HG03460 (cell line): ENCODE results near the gene CYB5R4.
A peak's percentile ranks its signal among the peaks of the same experiment; 100 is the strongest.
"Not testable (repeated sequence)": the region's sequence is repeated elsewhere in the genome, so short reads cannot be mapped to it uniquely, and the experiment has no call there.

ENCODE experiments used
- ATAC-seq: cut with Tn5 transposase; IDR thresholded peaks from one replicate; pipeline ENCODE4 v1.9.1; 2021; ENCODE audit not compliant: unreplicated experiment

The CYB5R4 gene

DNA sequence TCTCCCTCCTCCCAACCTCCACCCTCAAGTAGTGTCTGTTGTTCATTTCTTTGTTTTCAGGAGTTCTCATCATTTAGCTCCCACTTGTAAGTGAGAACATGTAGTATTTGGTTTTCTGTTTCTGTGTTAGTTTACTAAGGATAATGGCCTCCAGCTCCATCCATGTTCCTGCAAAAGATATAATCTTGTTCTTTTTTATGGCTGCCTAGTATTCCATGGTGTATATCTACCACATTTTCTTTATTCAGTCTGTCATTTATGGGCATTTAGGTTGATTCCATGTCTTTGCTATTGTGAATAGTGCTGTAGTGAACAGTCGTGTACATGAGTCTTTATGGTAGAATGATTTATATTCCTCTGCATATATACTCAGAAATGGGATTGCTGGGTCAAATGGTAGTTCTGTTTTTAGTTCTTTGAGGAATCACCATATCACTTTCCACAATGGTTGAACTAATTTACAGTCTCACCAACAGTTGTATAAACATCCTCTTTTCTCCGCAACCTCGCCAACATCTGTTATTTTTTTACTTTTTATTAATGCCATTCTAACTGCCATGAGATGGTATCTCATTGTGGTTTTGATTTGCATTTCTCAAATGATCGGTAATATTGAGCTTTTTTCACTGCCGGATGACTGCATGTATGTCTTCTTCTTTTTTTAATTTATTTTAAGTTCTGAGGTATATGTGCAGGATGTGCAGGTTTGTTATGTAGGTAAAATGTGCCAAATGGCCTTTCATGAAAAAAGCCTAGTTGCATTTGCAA lies 48.3 kb downstream of the CYB5R4 start:
- not testable (repeated sequence) for ATAC-seq

DNA sequence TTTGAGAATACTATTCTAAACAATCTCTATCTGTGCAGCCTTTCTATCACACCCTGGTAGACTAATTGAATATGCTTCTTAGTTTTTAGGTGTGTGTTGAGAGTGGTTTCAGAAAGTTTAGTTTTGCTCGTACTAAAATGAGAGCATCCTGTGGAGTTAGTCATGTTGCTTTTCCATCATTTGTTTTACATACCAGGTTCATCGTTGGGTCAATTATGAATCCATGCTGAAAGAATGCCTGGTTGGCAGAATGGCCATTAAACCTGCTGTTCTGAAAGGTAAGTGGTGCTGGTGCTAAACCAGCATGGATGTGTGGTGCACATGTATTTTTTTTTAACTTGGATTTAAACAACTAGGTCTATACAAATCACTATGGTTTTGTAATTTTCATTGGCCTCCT lies 49.3 kb downstream of the CYB5R4 start:
- ATAC-seq: no peak

DNA sequence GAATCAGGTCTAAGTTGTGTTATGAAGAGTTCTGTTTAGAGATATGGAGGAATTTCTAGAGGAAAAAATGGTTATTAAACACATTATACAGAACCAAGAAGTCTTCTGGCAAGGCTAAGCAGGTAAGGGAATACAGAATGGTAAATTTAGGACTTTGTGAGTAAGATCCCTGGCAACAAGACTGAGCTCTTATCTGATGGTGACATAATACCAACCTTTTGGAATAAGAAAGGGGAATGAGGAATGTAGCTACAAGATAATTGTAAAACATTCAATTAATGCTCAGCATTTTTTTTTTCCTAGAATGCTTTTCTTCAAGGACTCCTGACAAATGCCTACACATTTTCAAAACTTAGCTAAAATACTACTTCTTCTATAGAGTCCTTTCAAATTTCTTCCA lies 51.8 kb downstream of the CYB5R4 start:
- ATAC-seq: no peak

DNA sequence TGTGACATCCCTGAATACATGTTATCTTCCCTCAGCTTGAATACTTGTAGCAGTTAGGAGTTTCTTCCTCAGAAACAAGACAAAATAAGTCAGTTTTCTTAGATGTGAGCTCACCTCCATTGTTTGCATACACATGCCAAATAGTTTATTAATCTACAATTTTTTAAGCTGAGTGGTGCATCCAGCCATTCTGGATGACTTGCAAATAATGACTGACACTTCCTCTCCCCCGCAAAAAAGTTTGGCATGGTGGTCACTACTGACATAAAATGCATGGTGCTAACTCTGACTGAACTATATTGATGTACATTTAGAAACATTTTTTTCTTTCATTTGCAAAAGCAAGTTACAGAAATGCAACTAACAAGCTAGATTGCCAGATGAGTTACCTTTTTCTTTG lies 55.5 kb downstream of the CYB5R4 start:
- no peak for ATAC-seq

DNA sequence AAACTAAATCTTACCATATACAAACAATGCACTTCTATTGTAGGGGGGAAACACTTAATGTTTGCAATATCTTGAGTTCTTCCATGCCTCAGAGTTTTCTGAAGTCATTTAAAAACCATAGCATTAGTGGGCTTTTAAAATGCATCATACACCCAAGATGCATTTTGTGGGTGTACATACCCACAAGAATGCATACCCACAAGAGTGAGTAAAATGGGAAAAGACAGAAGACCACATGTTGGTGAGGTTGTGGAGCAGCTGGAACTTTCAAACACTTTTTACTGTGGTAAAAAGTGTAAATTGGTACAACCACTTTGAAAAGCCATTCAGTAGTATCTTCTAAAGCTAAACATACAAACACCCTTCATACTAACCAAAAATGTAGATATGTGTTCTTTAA lies 57.5 kb downstream of the CYB5R4 start:
- ATAC-seq: no peak

DNA sequence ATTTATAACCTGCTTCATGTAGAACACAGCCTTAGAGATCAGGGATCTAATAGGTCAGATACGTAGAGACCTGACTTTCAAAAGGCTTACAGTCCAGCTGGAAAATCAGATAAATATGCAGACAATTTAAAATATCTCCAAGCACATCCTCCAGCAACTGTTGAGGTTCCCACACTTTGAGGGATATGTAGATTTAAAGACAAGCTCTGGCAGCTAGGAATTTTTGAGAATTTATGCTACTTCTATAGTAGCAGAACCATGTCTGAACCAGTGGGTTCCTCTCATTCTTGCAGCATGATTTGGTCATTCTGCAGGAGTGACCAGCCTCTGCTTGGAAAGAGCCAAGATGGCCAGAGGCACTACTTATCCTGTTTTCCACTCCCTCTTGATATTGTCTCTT lies 60.5 kb downstream of the CYB5R4 start:
- no peak for ATAC-seq

DNA sequence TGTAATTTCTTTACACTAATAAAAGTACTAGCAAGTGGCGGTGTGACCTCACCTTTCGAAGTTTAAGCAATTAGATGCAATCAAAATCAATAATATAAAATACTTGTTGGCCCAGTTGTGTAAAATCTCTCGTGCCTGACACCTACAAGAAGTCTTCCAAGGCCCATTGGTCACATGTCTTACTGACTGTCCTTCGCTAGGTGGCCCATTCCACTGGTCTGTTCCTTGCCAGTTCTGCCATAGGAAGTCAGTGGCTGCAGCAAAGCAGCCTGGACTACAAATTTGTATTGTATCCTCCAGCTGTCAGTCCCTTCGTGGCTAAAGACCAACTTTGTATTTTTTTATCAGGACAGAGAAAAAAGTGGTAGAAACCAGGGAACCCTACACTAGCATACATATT lies 61.8 kb downstream of the CYB5R4 start:
- no peak for ATAC-seq

DNA sequence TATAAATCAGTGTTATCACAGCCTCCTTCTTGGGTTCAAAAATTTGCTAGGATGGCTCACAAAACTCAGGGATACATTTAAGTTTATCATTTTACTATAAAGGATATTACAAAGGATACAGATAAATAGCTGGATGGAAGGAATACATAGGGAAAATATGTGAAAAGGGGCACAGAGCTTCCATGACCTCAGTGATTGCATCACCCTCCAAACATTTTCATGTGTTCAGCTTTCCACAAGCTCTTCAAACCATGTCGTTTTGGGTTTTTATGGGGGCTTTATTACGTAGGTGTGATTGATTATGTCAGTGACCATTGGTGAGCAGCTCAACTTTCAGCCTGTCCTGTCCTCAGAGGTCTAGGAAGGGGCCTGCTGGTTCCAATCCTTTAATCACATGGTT lies 68.0 kb downstream of the CYB5R4 start:
- no peak for ATAC-seq

DNA sequence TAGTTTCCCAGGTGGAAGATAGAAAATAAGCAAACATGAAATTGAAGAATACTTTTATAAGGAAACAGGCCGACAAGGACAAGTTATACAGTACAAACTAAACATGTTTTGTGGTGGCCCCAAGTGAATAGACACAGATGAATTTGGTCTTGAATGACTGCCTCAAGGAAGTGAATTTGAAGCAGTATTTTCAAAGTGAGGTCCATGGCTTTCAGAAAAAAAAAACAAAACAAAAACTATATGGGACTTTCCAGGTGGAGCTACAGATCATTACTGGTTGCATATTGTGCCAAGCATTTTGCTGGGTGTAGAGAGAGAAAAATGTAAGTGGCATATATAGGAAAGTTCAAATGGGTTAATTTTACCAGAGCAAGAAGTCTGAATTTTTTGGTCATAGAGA lies 68.8 kb downstream of the CYB5R4 start:
- no peak for ATAC-seq

DNA sequence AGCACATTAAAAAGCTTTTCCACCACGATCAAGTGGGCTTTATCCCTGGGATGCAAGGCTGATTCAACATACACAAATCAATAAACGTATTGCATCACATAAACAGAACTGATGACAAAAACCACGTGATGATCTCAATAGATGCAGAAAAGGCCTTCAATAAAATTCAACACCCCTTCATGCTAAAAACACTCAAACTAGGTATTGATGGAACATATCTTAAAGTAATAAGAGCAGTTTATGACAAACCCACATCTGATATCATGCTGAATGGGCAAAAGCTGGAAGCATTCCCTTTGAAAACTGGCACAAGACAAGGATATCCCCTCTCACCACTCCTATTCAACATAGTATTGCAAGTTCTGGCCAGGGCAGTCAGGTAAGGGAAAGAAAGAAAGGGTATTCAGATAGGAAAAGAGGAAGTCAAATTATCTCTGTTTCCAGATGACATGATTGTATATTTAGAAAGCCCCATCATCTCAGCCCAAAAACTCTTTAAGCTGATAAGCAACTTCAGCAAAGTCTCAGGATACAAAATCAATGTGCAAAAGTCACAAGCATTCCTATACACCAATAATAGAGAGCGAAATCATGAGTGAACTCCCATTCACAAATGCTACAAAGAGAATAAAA lies 86.8 kb downstream of the CYB5R4 start:
- not testable (repeated sequence) for ATAC-seq

DNA sequence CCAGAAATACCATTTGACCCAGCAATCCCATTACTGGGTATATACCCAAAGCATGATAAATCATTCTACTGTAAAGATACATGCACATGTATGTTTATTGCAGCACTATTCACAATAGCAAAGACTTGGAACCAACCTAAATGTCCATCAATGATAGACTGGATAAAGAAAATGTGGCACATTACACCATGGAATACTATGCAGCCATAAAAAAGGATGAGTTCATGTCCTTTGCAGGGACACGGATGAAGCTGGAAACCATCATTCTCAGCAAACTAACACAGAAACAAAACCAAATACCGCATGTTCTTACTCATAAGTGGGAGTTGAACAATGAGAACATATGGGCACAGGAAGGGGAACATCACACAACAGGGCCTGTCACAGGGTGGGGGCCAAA lies 88.5 kb downstream of the CYB5R4 start:
- not testable (repeated sequence) for ATAC-seq

DNA sequence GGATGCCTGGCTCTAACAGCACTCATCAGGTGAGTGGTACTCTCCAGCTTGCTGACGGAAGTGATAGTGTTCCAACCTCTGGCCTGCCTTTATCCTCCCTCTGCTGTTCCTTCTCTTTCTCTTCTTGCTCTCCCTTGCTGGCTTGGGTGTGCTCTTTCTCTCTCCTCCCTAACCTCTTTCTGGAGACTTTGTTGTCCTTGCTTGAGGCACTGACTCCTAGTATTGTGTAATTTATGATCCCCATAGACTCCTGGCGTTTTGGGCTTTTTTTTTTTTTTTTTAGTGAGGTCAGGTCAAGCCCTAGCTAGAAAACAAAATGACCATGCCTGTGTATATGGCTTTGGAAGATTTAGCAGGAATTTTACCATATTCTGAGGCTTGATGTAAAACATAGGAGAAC lies 89.4 kb downstream of the CYB5R4 start:
- ATAC-seq: no peak

DNA sequence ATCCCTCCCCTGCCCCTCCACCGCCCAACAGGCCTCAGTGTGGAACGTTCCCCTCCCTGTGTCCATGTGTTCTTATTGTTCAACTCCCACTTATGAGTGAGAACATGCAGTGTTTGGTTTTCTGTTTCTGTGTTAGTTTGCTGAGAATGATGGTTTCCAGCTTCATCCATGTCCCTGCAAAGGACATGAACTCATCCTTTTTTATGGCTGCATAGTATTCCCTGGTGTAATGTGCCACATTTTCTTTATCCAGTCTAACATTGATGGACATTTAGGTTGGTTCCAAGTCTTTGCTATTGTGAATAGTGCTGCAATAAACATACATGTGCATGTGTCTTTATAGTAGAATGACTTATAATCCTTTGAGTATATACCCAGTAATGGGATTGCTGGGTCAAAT lies 91.9 kb downstream of the CYB5R4 start:
- not testable (repeated sequence) for ATAC-seq

DNA sequence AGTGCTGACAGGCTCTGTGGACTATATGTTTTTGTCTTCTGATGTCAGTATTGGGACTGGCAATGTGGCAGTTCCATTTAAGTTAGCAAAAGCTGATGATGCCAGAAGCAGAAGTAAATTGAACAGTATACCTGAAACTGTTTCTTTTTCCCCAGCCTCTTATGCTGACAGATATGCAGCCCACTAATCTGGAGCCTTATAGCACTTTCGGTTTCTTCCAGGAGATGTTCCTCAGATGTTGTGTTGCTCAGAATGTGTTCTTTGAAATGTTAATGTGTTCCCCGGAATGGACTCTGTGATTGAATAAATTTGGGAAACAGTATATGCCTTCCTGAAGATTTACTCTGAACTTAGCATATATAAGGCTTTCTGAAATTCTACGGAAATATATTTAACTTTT lies 93.3 kb downstream of the CYB5R4 start:
- no peak for ATAC-seq

DNA sequence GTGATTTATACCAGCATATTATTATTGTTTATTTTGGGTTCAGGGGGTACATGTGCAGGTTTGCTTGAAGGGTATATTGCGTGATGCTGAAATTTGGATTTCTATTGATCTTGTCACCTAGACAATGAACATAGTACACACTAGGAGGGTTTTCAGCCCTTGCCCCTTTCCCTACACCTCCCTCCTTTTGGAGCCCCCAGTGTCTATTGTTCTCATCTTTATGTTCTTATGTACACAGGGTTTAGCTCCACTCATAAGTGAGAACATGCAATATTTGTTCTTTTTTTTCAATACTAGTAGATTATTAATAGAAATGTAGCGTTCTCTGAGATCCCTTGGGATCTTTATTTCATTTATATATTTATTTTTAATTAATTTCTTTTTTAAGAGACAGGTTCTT lies 94.9 kb downstream of the CYB5R4 start:
- ATAC-seq: no peak

DNA sequence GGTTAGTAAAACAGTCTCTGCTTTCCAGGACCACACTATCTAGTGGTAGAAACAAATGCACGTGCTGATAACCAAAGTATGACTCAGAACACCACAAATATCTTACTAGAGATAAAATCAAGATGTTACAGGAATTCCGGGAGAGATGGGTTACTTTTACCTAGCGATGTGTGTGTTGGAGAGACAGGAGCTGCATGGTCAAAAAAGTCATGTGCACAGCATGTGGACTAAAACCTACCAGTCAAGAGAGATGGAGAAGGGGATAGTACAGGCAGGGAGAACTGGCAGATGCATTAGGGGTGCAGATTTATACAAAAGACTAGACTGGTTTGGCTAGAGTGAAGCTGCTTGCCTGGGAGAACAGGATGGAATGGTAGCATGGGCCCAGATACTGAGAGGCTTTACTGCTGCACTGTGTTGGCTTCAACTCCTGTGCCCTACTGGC lies 98.8 kb downstream of the CYB5R4 start:
- no peak for ATAC-seq

DNA sequence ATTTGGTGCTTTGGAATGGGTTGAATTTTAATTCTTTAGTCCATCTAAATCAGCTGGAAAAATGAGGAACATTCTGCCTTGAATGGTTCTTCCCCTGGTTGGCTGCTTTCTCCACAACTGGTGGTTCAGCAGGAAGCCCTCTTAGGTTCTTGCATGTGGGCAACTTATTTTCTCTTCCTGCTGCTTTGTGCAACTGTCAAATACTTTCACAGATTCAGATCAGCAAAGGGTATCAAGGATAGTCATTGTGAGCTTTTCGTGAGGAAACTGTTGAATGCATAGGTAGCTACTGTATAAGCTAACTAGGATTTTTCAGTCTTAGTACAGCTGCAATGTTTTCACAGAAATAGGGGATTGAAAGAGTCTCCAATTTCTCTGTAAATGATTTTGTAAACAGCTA lies 101.2 kb downstream of the CYB5R4 start:
- no peak for ATAC-seq

DNA sequence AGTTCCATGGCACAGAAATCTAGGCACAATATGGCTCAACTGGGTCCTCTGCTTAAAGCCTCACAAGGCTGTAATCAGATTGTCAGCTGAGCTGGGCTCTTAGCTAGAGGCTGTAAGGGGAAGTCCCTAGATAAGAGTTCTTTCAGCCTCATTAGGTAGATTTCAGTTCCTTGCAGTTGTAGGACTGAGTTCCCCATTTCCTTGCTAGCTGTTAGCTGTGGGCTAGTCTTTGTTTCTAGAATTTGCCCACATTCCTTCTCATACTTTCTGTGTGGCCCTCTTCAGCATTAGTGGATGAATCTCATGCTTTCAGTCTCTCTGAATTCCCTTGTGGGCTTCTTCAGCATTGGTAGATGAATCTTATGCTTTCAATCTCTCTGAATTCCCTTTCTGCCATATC lies 103.1 kb downstream of the CYB5R4 start:
- peak; percentile 85 for ATAC-seq

DNA sequence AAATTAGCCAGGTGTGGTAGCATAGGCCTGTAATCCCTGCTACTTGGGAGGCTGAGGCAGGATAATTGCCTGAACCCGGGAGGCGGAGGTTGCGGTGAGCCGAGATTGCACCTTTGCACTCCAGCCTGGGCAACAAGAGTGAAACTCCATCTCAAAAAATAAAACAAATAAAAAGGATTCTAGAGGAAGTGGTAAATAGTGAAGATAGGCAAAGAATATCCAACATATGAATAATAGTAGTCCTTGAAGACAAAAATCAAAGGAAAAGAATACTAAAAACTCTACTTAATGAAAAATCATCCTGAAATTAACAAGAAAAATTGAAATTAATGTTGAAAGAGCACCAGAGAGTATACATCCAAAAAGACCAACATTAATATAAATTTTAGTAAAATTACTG lies 107.0 kb downstream of the CYB5R4 start:
- no peak for ATAC-seq

DNA sequence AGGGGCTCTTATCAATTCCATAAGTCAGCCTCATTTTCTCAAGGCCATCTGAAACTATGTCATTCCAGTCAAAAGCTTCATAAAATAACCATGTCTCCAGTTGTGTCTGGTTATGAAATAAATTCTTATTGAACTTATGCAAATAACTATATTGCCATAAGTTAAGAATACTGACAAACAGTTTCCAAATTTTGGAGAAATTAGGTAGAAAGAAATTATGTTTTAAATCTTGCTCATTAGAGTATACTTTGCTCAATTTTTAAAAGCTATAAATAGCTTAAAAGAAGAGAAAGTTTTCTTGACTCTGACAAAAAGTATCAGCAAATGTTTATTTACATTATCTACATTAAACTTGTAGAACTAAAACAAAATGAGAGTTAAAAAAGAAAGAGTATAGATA lies 111.1 kb downstream of the CYB5R4 start:
- ATAC-seq: no peak

DNA sequence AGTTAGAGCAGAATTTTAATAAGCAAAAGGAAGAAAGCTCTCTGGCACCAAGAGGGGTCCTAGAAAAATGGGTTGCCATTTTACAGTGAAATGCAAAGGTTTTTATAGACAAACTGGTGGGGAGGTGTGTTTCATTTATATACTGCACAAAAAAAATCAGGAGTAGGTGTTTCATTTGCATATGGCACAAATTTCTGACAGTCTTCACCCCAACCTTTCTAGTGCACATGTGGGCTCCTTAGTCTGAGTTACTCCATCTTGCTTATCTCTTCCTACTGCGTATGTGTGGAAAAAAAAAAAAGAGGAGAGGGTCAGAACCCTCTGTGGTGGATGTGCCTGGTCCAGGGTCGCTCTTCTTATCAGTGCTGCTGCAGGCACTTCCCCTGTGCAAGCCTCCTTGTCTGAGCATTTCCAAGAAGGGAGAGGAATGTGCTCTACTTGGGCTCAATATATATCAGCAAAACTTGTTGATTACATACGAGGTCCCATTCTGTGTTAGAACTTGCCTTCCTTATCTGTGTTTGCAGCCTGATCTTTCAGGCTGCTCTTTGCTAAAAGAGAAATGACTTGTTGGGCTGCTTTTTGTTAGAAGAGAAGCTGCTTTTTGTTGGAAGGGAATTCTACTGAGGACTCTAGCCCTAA lies 115.0 kb downstream of the CYB5R4 start:
- ATAC-seq: no peak

DNA sequence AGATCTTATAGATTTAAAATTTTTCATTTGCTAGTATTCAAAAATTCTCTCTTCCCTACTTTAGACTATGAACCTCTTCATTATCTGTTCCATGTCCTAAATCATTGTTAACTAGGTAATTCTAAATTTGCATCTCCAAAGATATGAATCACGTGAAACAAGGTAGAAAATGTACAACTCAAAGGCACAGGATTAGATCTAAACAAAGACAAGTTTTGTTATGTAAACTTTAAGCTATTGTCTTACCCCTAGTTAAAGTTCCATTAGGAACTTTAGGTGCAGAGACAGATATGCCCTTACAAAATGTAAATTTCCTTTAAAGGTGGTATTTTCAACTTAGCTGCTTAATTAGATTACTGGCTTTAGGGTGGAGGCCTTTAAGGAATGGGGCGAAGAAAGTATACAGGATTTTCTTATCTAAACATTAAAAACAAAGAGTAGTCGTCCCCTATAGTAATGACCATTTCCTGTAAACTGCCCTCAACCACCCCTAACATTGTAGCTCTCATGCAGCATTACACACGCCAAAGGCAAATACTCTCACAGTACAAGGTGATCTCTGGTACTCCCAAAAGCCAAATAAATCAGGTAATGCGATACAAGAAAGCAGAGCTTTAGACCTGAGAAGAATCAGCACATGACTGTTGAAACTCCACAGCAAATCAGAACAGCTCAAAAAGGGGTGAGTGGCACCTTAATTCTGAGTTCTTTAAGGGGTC lies 116.7 kb downstream of the CYB5R4 start:
- ATAC-seq: no peak
